Measurements from ENCODE around the gene TXN. TPM values are rescaled to one million over a fixed set of nuclear protein-coding genes. Genes with fewer than 3 reads are reported as not detected.
A peak's percentile ranks its signal among the peaks of the same experiment; 100 is the strongest.

Gene TXN
- total and polyA plus RNA-seq, 9 donors, result 84.4 to 176 (median 117) TPM

- no peak for TF ChIP-seq POLR2A (IDR thresholded peaks at IDR 0.05)
- TF ChIP-seq CTCF (IDR thresholded peaks at IDR 0.05), result no peak
- TF ChIP-seq EP300 (IDR thresholded peaks at IDR 0.05), result no peak
- peak overlapping the region; percentile 95 for H3K4me3 ChIP-seq
- intact Hi-C loops (cut with DNase I), result no loop called here
- H3K27ac ChIP-seq, result peak overlapping the region; percentile 62 to 93
- H3K27me3 ChIP-seq, result no peaks in the 10 kb centered on the region
- peak; percentile 17 to 37 (median 23) for DNase-seq
- H3K36me3 ChIP-seq, result no peaks in the 10 kb centered on the region
- H3K9me3 ChIP-seq, result no peaks in the 10 kb centered on the region
- peaks cover 6% of the 10 kb centered on the region for H3K4me1 ChIP-seq (ENCODE audit: insufficient read depth)
- 7 to 10% (median 9%) methylated on average over 14 of the region's 14 CpGs for WGBS, 3 donors
These were observed 962 bp upstream of the TXN start for GRCh38 chr9:110257097-110257841.

- WGBS, 3 donors, result 0 to 1% (median 0%) methylated on average over 64 to 81 of the region's 81 CpGs
- H3K27me3 ChIP-seq, result no peaks in the 10 kb centered on the region
These were observed 586 bp downstream of the TXN start for GRCh38 chr9:110255463-110256379.

GRCh38 chr9:110255034-110255462, 1.3 kb downstream of the TXN start:
- 10 to 12% (median 10%) methylated on average over 17 of the region's 17 CpGs for WGBS, 3 donors
- Histone ChIP-seq H3K9me3 (no peaks in the 10 kb centered on the region), H3K4me3 (peak overlapping the region; percentile 95), H3K36me3 (no peaks in the 10 kb centered on the region), H3K27ac (peak overlapping the region; percentile 62 to 93), H3K27me3 (no peaks in the 10 kb centered on the region), H3K4me1 (ENCODE audit: insufficient read depth) (peaks cover 8% of the 10 kb centered on the region)
- no peak for TF ChIP-seq EP300 (IDR thresholded peaks at IDR 0.05)
- TF ChIP-seq CTCF (IDR thresholded peaks at IDR 0.05), result no peak
- TF ChIP-seq POLR2A (IDR thresholded peaks at IDR 0.05), result no peak
- DNase-seq, result peak in 3 of 5 donors; percentile 18 to 31 (median 22)
- intact Hi-C loops (cut with DNase I), result no loop called here

More at GRCh38 chr9:110255463-110256379, 586 bp downstream of the TXN start:
- H3K4me1 ChIP-seq (ENCODE audit: insufficient read depth), result peaks cover 8% of the 10 kb centered on the region
- peak; percentile 50 to 69 (median 59) for DNase-seq
- peak overlapping the region; percentile 95 for H3K4me3 ChIP-seq
- no peaks in the 10 kb centered on the region for H3K36me3 ChIP-seq
- peak overlapping the region; percentile 62 to 93 for H3K27ac ChIP-seq
- intact Hi-C loops (cut with DNase I), result no loop called here
- H3K9me3 ChIP-seq, result no peaks in the 10 kb centered on the region
- no peak for TF ChIP-seq EP300 (IDR thresholded peaks at IDR 0.05)
- TF ChIP-seq POLR2A (IDR thresholded peaks at IDR 0.05), result peak; percentile 11
- no peak for TF ChIP-seq CTCF (IDR thresholded peaks at IDR 0.05)

- intact Hi-C loops (cut with DNase I), result no loop called here
- Histone ChIP-seq H3K27me3 (no peaks in the 10 kb centered on the region), H3K9me3 (no peaks in the 10 kb centered on the region), H3K4me1 (ENCODE audit: insufficient read depth) (peaks cover 8% of the 10 kb centered on the region), H3K4me3 (peak overlapping the region; percentile 95), H3K36me3 (no peaks in the 10 kb centered on the region), H3K27ac (no peak overlapping the region)
- 83 to 85% (median 84%) methylated on average over 2 of the region's 2 CpGs for WGBS, 3 donors
- no peak for DNase-seq
- TF ChIP-seq POLR2A (IDR thresholded peaks at IDR 0.05), result no peak
- no peak for TF ChIP-seq CTCF (IDR thresholded peaks at IDR 0.05)
- TF ChIP-seq EP300 (IDR thresholded peaks at IDR 0.05), result no peak
These were observed 1.8 kb downstream of the TXN start for GRCh38 chr9:110254500-110254899.
